ENCODE data around the gene CEP112. TPM values are rescaled to one million over a fixed set of nuclear protein-coding genes. Genes with fewer than 3 reads are reported as not detected.
"Not testable (repeated sequence)": the region's sequence is repeated elsewhere in the genome, so short reads cannot be mapped to it uniquely, and the experiment has no call there.

The CEP112 gene
- total RNA-seq, 1 experiment from 2014 or later: 9.6 TPM

- peak; percentile 80 for DNase-seq (ENCODE audit: low spot score)
Observed at GRCh38 chr17:65783845-65784334, 408.0 kb downstream of the CEP112 start.

GRCh38 chr17:65782104-65782706 lies 409.7 kb downstream of the CEP112 start:
- not testable (repeated sequence) for DNase-seq (ENCODE audit: low spot score)

- DNase-seq (ENCODE audit: low spot score): no peak
Observed at GRCh38 chr17:65780111-65780510, 411.8 kb downstream of the CEP112 start.

- no peak for DNase-seq (ENCODE audit: low spot score)
Observed at GRCh38 chr17:65776890-65777289, 415.0 kb downstream of the CEP112 start.

GRCh38 chr17:65774787-65775186 lies 417.1 kb downstream of the CEP112 start:
- DNase-seq (ENCODE audit: low spot score): no peak

GRCh38 chr17:65772989-65773388 lies 418.9 kb downstream of the CEP112 start:
- DNase-seq (ENCODE audit: low spot score): no peak

DNA sequence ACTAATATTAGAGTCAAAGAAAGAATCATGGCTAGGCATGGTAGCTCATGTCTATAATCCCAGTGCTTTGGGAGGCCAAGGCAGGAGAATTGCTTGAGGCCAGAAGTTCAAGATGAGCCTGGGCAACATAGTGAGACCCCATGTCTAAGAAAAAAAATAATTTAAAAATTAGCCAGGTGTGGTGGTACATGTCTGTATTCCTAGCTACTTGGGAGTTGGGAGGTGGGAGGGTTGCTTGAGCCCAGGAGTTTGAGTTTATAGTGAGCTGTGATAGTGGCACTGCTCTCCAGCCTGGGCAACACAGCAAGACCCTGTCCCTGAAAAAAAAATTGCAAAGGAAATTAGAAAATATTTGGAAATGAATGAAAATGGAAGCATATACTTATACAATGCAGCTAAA lies 420.2 kb downstream of the CEP112 start:
- DNase-seq (ENCODE audit: low spot score): no peak

DNA sequence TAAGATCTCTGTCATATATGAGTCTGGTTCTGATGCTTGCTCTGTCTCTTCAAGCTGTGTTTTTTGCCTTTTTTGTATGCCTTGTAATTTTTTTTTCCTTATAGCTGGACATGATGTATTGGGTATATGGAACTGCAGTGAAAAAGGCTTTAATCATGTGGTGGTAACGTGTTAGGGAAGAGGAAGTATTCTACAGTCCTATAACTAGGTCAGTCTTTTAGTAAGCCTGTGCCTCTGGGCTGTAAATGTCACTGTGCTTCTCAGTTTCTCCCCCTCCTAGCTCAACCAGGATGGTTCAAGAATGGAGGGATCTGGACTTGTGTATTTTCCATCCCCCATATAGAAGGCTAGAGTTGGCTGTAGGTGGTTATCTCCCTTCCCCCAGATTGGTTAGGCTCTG lies 428.1 kb downstream of the CEP112 start:
- DNase-seq (ENCODE audit: low spot score): no peak

- no peak for DNase-seq (ENCODE audit: low spot score)
Observed at GRCh38 chr17:65762973-65763372, 429.0 kb downstream of the CEP112 start.

- no peak for DNase-seq (ENCODE audit: low spot score)
Observed at GRCh38 chr17:65759532-65759931, 432.4 kb downstream of the CEP112 start.

DNA sequence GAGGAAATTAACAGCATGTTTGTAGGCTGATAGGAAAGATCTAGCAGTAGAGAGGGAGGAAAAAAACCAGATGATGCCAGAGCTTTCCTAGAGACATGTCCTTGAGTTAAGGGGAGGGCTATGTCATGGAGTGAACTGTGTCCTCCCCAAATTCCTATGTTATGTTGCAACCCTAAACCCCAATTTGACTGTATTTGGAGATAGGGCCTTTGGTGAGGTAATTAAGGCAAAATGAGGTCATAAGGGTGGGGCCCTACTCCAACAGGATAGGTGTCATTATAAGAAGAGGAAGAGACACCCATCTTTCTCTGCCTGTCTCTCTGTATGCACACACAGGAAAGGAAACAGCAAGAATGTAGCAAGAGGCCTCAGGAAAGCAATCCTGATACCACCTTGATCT lies 435.2 kb downstream of the CEP112 start:
- DNase-seq (ENCODE audit: low spot score): no peak

- DNase-seq (ENCODE audit: low spot score): no peak
Observed at GRCh38 chr17:65755799-65756198, 436.1 kb downstream of the CEP112 start.

GRCh38 chr17:65754630-65755029 lies 437.3 kb downstream of the CEP112 start:
- no peak for DNase-seq (ENCODE audit: low spot score)

DNA sequence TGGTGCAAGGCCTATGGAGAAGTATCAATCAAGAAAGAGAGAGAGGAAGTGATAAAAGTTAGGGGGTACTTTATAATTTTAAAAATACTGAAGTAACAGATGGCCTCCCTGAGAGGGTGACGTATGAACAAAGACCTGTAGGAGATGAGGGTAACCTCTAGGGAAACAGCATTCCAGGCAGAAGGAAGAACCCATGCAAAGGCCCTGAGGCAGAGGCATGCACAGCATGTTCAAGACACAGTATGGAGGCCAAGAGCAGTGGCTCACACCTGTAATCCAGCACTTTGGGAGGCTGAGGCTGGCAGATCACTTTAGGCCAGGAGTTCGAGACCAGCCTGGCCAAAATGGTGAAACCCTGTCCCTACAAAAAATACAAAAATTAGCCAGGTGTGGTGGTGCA lies 437.9 kb downstream of the CEP112 start:
- no peak for DNase-seq (ENCODE audit: low spot score)

GRCh38 chr17:65753348-65753747 lies 438.6 kb downstream of the CEP112 start:
- no peak for DNase-seq (ENCODE audit: low spot score)

GRCh38 chr17:65751263-65751662 lies 440.7 kb downstream of the CEP112 start:
- no peak for DNase-seq (ENCODE audit: low spot score)

DNA sequence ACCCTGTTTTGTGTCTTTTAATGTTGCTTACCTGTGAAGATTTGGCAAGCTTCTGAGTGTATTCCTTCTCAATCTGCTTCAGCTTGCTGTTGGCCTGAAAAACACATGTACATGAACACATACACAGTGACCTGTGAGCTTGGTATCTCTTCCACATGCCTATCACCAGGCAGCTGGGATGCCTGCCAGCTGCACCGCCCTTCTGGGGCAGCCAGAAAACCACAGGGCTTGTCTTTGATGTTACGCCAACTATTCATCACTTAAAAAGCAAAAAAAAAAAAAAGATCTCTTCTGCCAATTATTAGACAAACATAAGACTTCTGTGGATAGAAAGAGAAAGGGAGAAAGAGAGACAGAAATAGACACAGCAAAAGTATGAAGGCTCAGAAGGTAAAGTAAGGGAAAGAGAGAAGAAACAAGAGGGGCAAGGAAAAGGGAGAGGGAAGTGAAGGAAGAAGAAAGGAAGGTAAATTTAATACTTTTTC lies 441.3 kb downstream of the CEP112 start:
- peak; percentile 93 for DNase-seq (ENCODE audit: low spot score)

DNA sequence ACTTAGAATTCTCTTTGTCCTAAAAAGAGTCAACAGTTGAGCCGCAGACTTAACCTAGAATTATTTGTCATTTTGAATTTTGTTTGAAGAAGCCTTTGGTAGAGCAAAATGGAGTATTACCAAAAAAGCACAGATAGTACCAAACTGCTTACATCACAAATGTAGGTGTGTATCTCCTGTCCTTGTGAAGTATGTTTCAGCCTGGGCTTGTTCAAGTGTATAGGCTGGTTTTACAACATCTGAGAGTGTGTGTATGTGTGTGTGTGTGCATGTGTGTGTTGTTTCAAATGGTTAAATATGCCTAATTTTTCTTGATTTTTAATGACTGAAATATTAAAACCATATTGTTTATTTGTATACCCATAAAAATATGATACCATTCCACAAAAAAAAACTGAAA lies 441.8 kb downstream of the CEP112 start:
- no peak for DNase-seq (ENCODE audit: low spot score)

GRCh38 chr17:65749479-65749878 lies 442.5 kb downstream of the CEP112 start:
- peak; percentile 53 for DNase-seq (ENCODE audit: low spot score)

DNA sequence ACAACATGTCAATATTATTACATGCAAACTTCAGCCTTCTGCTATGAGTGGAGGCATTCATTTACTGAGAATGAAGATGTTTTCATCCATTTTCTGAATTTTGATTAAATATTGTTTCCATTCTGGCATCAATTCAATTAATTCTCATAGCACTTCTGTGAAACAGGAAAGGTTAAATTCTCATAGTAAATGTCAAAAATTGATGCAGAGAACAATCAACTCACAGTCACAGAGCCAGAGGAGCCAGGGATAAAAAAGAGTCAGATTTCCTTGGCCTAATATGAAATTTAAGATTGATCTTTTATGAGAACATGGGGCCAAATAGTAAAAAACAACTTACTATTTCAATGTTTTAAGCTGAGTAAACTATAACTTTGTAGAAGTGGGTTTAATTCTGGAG lies 446.7 kb downstream of the CEP112 start:
- DNase-seq (ENCODE audit: low spot score): no peak

- DNase-seq (ENCODE audit: low spot score): no peak
Observed at GRCh38 chr17:65743308-65743655, 448.7 kb downstream of the CEP112 start.

- DNase-seq (ENCODE audit: low spot score): peak; percentile 74
Observed at GRCh38 chr17:65742403-65743307, 449.3 kb downstream of the CEP112 start.

DNA sequence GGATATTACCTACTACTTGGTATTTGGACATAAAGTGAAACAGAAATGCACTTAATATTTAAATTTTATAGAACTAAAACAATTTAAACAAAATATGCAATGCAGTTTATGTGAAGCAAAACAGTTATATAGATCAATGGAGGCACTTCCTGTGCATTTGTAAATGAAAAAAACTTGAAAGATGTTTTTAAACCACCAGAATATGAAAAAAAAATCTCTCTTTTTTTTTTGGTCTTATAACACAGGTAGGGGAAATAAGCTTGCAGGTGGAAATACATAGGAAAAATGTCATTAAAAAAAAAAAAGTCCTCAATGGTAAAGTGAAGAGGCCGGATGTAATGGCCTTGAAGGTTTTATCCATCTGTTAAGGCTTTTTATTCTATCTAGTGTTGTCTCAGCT lies 450.2 kb downstream of the CEP112 start:
- no peak for DNase-seq (ENCODE audit: low spot score)

All from A172 (cell line).